ENCODE results near the gene STN1. TPM values are rescaled to one million over a fixed set of nuclear protein-coding genes. Genes with fewer than 3 reads are reported as not detected.

STN1 gene
- polyA plus RNA-seq, 1 of the 3 experiments (the other 2 are of a cell fraction) = 22.1 TPM

- Histone ChIP-seq H3K27ac (ENCODE audit: low read depth in 2 of 2, low read length in 1 of 2) (peak overlapping the region in 1 of 2 experiments; percentile 70; a peak in 2 of 4 replicates), H3K4me1 (ENCODE audit: control insufficient read depth in 1 of 2, insufficient read depth in 2 of 2, low read depth in 1 of 2, low read length in 1 of 2) (peaks cover 8 to 20% of the 10 kb centered on the region in 2 experiments), H3K36me3 (replicated peaks in 1 of 2; ENCODE audit: control insufficient read depth in 1 of 2, insufficient read depth in 2 of 2, low read length in 1 of 2) (peaks cover 27 to 45% of the 10 kb centered on the region in 2 experiments), H3K27me3 (ENCODE audit: insufficient read depth) (no peaks in the 10 kb centered on the region), H3F3A (replicated peaks; ENCODE audit: insufficient read depth) (peaks cover 12% of the 10 kb centered on the region), H3K9me3 (no peaks in the 10 kb centered on the region), H4K20me1 (ENCODE audit: insufficient read depth) (no peaks in the 10 kb centered on the region), H2AFZ (ENCODE audit: low read depth) (no peak overlapping the region), H3K79me2 (ENCODE audit: insufficient read depth) (no peaks in the 10 kb centered on the region), H3K4me3 (ENCODE audit: low read depth in 2 of 2, low read length in 1 of 2) (no peak overlapping the region), H3K9ac (no peak overlapping the region), H3K4me2 (peak overlapping the region; percentile 51; the same call in 1 of the 2 replicates), H3K9me2 (no peaks in the 10 kb centered on the region)
- CTCF ChIA-PET = interaction anchor here (0.7 to 1.9 kb wide), 8 partner anchors 12 to 234 kb away, joined by 3 to 11 read pairs (median 6); partner anchors contain the start of gene SFR1
- POLR2A ChIA-PET = no interaction called here
- 94% methylated on average over 2 of the region's 2 CpGs for WGBS (ENCODE audit: low lambda C conversion rate)
- TF ChIP-seq TEAD4 (IDR thresholded peaks at IDR 0.05; ENCODE audit: borderline replicate concordance, insufficient read depth) (no peak), YY1 (IDR thresholded peaks at IDR 0.05; ENCODE audit: low read depth) (no peak), NFIC (IDR thresholded peaks at IDR 0.05; ENCODE audit: borderline replicate concordance) (no peak), CTCF (IDR thresholded peaks at IDR 0.05) (no peak), TCF12 (IDR thresholded peaks at IDR 0.05) (no peak), USF1 (IDR thresholded peaks at IDR 0.05; ENCODE audit: borderline replicate concordance, low read depth) (no peak), MXI1 (IDR thresholded peaks at IDR 0.05; ENCODE audit: low read depth, low read length) (no peak)
- TF ChIP-seq, protein P1, sequence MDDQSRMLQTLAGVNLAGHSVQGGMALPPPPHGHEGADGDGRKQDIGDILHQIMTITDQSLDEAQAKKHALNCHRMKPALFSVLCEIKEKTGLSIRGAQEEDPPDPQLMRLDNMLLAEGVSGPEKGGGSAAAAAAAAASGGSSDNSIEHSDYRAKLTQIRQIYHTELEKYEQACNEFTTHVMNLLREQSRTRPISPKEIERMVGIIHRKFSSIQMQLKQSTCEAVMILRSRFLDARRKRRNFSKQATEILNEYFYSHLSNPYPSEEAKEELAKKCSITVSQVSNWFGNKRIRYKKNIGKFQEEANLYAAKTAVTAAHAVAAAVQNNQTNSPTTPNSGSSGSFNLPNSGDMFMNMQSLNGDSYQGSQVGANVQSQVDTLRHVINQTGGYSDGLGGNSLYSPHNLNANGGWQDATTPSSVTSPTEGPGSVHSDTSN (IDR thresholded peaks at IDR 0.05) = no peak
- DNase-seq = no peak
These were observed 28.8 kb downstream of the STN1 start for GRCh38 chr10:103889121-103889720.

DNA sequence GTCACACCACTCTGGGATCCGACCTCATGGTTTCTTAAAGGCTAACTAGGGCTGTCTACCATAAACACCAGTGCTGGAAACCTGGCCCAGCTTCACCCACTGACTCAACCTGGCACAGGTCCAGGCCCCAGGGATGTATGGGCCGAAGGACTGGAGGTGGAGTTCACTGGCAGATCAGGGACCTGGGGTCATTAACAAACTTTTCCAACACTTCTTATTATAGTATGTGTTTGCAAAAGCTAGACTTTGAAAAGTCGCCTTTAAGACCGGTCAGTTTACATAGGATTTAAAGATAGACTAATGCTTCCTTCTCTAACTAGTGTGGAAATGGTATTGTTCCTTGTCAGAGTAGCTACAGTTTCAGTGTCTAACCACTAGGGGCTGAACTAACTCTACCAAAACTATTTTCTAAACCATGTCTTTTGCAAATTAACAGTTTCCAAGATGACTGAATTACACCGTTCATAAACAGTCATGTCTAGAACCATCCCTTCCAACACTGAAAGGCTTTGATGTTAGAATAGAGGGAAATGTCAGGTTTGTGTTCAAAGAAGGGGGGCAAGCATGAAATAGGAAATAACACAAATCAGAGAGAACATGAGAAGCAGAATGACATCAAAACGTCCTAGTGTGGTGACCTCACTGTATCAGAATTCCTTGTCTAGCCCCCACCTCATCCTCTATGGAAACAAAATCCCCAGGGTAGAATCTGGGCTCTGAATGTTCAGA lies 29.7 kb downstream of the STN1 start:
- Histone ChIP-seq H3K4me1 (ENCODE audit: control insufficient read depth in 1 of 2, insufficient read depth in 2 of 2, low read depth in 1 of 2, low read length in 1 of 2) (peaks cover 8 to 18% of the 10 kb centered on the region in 2 experiments; a peak in 2 of 4 replicates), H3K27me3 (ENCODE audit: insufficient read depth) (no peaks in the 10 kb centered on the region), H3K9ac (peak overlapping the region; percentile 16; the same call in 1 of the 2 replicates), H3K4me2 (peak overlapping the region; percentile 51; the same call in 1 of the 2 replicates), H2AFZ (ENCODE audit: low read depth) (peak overlapping the region; percentile 29; the same call in 1 of the 2 replicates), H3K9me2 (no peaks in the 10 kb centered on the region), H3K9me3 (no peaks in the 10 kb centered on the region), H3K27ac (ENCODE audit: low read depth in 2 of 2, low read length in 1 of 2) (peak overlapping the region; percentile 43 to 70), H3F3A (replicated peaks; ENCODE audit: insufficient read depth) (peaks cover 12% of the 10 kb centered on the region), H4K20me1 (ENCODE audit: insufficient read depth) (no peaks in the 10 kb centered on the region), H3K79me2 (ENCODE audit: insufficient read depth) (no peaks in the 10 kb centered on the region), H3K36me3 (replicated peaks in 1 of 2; ENCODE audit: control insufficient read depth in 1 of 2, insufficient read depth in 2 of 2, low read length in 1 of 2) (peaks cover 30 to 46% of the 10 kb centered on the region in 2 experiments), H3K4me3 (ENCODE audit: low read depth in 2 of 2, low read length in 1 of 2) (peak overlapping the region in 1 of 2 experiments; percentile 0; a peak in 1 of 4 replicates)
- DNase-seq = peak; percentile 51
- ChIA-PET POLR2A (interaction anchor here (1.0 kb wide), 1 partner anchor 366 kb away, joined by 3 read pairs; the partner anchor contains the start of gene GSTO1), CTCF (interaction anchor here (0.6 to 2.5 kb wide), 59 partner anchors 10 to 465 kb away, joined by 3 to 44 read pairs (median 4); partner anchors contain the start of genes CFAP58, SFR1 and SLK)
- 3% methylated on average over 6 of the region's 6 CpGs for WGBS (ENCODE audit: low lambda C conversion rate)
- TF ChIP-seq MEF2A (IDR thresholded peaks at IDR 0.05; ENCODE audit: borderline replicate concordance, low read depth) (no peak), RAD21 (IDR thresholded peaks at IDR 0.05; ENCODE audit: low read length) (peak; percentile 95), FOSL2 (IDR thresholded peaks at IDR 0.05; ENCODE audit: borderline replicate concordance, low read depth) (peak; percentile 53; the same call in 1 of the 2 replicates), FOXM1 (IDR thresholded peaks at IDR 0.05; ENCODE audit: low read depth) (no peak), NFIC (IDR thresholded peaks at IDR 0.05; ENCODE audit: borderline replicate concordance) (peak; percentile 92), RFX5 (IDR thresholded peaks at IDR 0.05; ENCODE audit: low read length) (peak; percentile 58; the same call in 1 of the 2 replicates), TCF12 (IDR thresholded peaks at IDR 0.05) (no peak), CTCF (IDR thresholded peaks at IDR 0.05) (peak; percentile 94), REST (IDR thresholded peaks at IDR 0.05; ENCODE audit: low read depth, low read length) (no peak)
